Measurements from ENCODE around the gene PRUNE2. TPM values are rescaled to one million over a fixed set of nuclear protein-coding genes. Genes with fewer than 3 reads are reported as not detected.

PRUNE2 gene
- total RNA-seq, 1 donor, result 80.0 TPM

GRCh38 chr9:76835571-76836283 lies 70.2 kb downstream of the PRUNE2 start:
- peak overlapping the region; percentile 46 for H3K4me3 ChIP-seq (ENCODE audit: insufficient read depth, low read length)
- H3K4me1 ChIP-seq (ENCODE audit: insufficient read depth, low read length), result peaks cover 22% of the 10 kb centered on the region
- H3K4me2 ChIP-seq (ENCODE audit: insufficient read depth, low read length), result peak overlapping the region; percentile 70
- TF ChIP-seq, protein P1, sequence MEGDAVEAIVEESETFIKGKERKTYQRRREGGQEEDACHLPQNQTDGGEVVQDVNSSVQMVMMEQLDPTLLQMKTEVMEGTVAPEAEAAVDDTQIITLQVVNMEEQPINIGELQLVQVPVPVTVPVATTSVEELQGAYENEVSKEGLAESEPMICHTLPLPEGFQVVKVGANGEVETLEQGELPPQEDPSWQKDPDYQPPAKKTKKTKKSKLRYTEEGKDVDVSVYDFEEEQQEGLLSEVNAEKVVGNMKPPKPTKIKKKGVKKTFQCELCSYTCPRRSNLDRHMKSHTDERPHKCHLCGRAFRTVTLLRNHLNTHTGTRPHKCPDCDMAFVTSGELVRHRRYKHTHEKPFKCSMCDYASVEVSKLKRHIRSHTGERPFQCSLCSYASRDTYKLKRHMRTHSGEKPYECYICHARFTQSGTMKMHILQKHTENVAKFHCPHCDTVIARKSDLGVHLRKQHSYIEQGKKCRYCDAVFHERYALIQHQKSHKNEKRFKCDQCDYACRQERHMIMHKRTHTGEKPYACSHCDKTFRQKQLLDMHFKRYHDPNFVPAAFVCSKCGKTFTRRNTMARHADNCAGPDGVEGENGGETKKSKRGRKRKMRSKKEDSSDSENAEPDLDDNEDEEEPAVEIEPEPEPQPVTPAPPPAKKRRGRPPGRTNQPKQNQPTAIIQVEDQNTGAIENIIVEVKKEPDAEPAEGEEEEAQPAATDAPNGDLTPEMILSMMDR (IDR thresholded peaks at IDR 0.05; ENCODE audit: extremely low read depth, low read depth, low read length), result no peak
- no peaks in the 10 kb centered on the region for H3K36me3 ChIP-seq (ENCODE audit: insufficient read depth, low read length)
- H3K79me2 ChIP-seq (ENCODE audit: insufficient read depth, low read length), result no peaks in the 10 kb centered on the region
- DNase-seq (ENCODE audit: insufficient read length, low spot score, missing footprints), result peak; percentile 85
- H3K9me3 ChIP-seq (ENCODE audit: low read depth, low read length), result no peaks in the 10 kb centered on the region
- peak overlapping the region; percentile 97 for H3K27ac ChIP-seq (ENCODE audit: low read depth, low read length)
- peak overlapping the region; percentile 13 for H2AFZ ChIP-seq (ENCODE audit: low read length)
- no peaks in the 10 kb centered on the region for H4K20me1 ChIP-seq (ENCODE audit: insufficient read depth, low read length)
- H3K27me3 ChIP-seq (ENCODE audit: insufficient read depth, low read length), result no peaks in the 10 kb centered on the region

DNA sequence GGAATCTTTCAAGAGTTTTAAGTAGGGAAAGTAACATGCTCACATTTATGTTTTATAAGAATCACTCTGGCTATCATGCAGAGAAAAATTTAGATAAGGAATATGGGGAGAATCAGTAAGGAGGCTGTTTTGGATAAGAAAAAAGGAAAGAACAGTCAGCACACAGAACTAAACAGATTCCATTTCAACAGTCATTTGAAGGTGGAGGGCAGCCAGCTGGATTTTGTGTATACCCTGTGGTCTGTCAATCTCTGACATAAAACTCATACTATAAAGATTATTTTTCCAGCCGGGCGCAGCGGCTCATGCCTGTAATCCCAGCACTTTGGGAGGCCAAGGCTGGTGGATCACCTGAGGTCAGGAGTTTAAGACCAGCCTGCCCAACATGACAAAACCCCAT lies 77.5 kb downstream of the PRUNE2 start:
- H3K9me3 ChIP-seq (ENCODE audit: low read depth, low read length), result no peaks in the 10 kb centered on the region
- H2AFZ ChIP-seq (ENCODE audit: low read length), result no peak overlapping the region
- no peaks in the 10 kb centered on the region for H3K4me1 ChIP-seq (ENCODE audit: insufficient read depth, low read length)
- no peaks in the 10 kb centered on the region for H3K36me3 ChIP-seq (ENCODE audit: insufficient read depth, low read length)
- H4K20me1 ChIP-seq (ENCODE audit: insufficient read depth, low read length), result no peaks in the 10 kb centered on the region
- no peaks in the 10 kb centered on the region for H3K27me3 ChIP-seq (ENCODE audit: insufficient read depth, low read length)
- TF ChIP-seq, protein P1 (IDR thresholded peaks at IDR 0.05; ENCODE audit: extremely low read depth, low read depth, low read length), result no peak
- H3K79me2 ChIP-seq (ENCODE audit: insufficient read depth, low read length), result no peaks in the 10 kb centered on the region
- no peak overlapping the region for H3K4me2 ChIP-seq (ENCODE audit: insufficient read depth, low read length)
- H3K27ac ChIP-seq (ENCODE audit: low read depth, low read length), result no peak overlapping the region
- no peak overlapping the region for H3K4me3 ChIP-seq (ENCODE audit: insufficient read depth, low read length)
- DNase-seq (ENCODE audit: insufficient read length, low spot score, missing footprints), result no peak

DNA sequence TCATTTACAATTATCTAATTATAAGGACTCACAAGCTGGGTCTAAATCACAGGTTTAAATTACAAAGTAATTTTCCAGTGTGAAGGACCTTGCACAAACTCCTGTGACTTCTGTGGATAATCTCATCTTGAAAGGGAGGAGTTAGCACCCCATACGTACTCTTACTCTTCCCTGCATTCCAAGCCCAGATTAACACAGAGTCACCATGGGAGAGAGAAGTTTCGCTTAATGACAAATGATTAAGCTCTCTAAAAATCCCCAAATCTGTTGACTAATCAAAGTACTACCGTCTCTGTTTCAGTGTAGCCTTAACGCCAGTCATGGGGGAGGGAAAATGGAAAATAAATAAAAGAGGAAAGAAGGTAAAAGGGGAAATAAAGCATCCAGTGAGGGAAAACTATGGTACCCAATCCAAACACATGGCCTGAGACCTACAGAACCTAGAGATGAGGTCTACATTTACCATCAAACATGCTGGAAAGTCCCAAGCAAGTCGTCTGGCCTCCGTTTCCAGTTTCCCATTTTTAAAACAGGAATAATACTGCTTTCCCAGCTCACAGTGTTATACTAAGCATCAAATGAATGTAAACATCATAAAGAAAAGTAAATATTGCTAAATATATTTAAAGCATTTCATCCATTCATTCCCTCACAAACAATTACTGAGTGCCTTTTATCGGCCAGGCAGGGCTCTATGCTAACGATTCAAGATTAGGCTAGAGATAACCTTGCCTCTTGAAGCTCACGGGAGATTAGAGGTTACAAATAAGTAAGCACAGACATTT lies 78.4 kb downstream of the PRUNE2 start:
- no peaks in the 10 kb centered on the region for H3K4me1 ChIP-seq (ENCODE audit: insufficient read depth, low read length)
- H3K27ac ChIP-seq (ENCODE audit: low read depth, low read length), result no peak overlapping the region
- no peak overlapping the region for H3K4me2 ChIP-seq (ENCODE audit: insufficient read depth, low read length)
- TF ChIP-seq, protein P1 (IDR thresholded peaks at IDR 0.05; ENCODE audit: extremely low read depth, low read depth, low read length), result no peak
- no peaks in the 10 kb centered on the region for H3K9me3 ChIP-seq (ENCODE audit: low read depth, low read length)
- no peak overlapping the region for H3K4me3 ChIP-seq (ENCODE audit: insufficient read depth, low read length)
- no peaks in the 10 kb centered on the region for H3K27me3 ChIP-seq (ENCODE audit: insufficient read depth, low read length)
- H3K36me3 ChIP-seq (ENCODE audit: insufficient read depth, low read length), result no peaks in the 10 kb centered on the region
- H3K79me2 ChIP-seq (ENCODE audit: insufficient read depth, low read length), result no peaks in the 10 kb centered on the region
- no peak overlapping the region for H2AFZ ChIP-seq (ENCODE audit: low read length)
- no peaks in the 10 kb centered on the region for H4K20me1 ChIP-seq (ENCODE audit: insufficient read depth, low read length)
- no peak for DNase-seq (ENCODE audit: insufficient read length, low spot score, missing footprints)

DNA sequence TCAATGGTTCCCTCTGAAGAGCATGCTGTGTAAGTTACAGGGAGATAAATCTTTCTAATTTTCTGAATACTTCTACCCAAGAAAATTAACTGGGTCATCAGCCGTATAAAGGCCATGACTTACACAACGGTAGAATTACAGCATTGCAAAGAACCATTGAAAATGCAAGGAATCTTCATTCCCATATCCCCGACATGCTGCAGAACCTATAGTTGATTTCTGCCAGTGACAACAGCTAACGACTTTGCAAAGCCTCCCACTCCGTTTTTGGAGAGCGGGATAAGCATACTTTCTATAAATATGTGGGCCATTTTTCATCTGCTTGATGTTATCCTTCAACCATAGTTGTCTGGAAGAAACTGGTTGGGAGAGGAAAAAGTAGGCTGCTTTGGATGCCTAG lies 85.5 kb downstream of the PRUNE2 start:
- no peak overlapping the region for H3K4me3 ChIP-seq (ENCODE audit: insufficient read depth, low read length)
- no peaks in the 10 kb centered on the region for H4K20me1 ChIP-seq (ENCODE audit: insufficient read depth, low read length)
- no peak for DNase-seq (ENCODE audit: insufficient read length, low spot score, missing footprints)
- no peaks in the 10 kb centered on the region for H3K27me3 ChIP-seq (ENCODE audit: insufficient read depth, low read length)
- H3K36me3 ChIP-seq (ENCODE audit: insufficient read depth, low read length), result no peaks in the 10 kb centered on the region
- TF ChIP-seq, protein P1 (IDR thresholded peaks at IDR 0.05; ENCODE audit: extremely low read depth, low read depth, low read length), result no peak
- no peaks in the 10 kb centered on the region for H3K9me3 ChIP-seq (ENCODE audit: low read depth, low read length)
- no peak overlapping the region for H3K4me2 ChIP-seq (ENCODE audit: insufficient read depth, low read length)
- H3K27ac ChIP-seq (ENCODE audit: low read depth, low read length), result no peak overlapping the region
- H2AFZ ChIP-seq (ENCODE audit: low read length), result no peak overlapping the region
- H3K4me1 ChIP-seq (ENCODE audit: insufficient read depth, low read length), result peaks cover 22% of the 10 kb centered on the region
- no peaks in the 10 kb centered on the region for H3K79me2 ChIP-seq (ENCODE audit: insufficient read depth, low read length)

Measured in osteoblast (primary cell).